GM18951 (cell line): ENCODE data around the gene ZNF48.

ENCODE experiments used
- POLR2A ChIP-seq: IDR thresholded peaks from 4 replicates; pipeline ENCODE4 v1.6.1; 2011; ENCODE audit warnings: mild to moderate bottlenecking; ENCODE audit not compliant: insufficient read length, insufficient read depth; ENCODE audit errors: extremely low read depth
- in situ Hi-C: fragments of 300-500 bp; cut with MboI; formaldehyde crosslinking; loops from one replicate; pipeline ENCODE4 v1.12.0; 2022; ENCODE audit warnings: low sequenced_read_pairs, mixed read lengths, inconsistent platforms; ENCODE audit not compliant: unreplicated experiment

ZNF48 gene

DNA sequence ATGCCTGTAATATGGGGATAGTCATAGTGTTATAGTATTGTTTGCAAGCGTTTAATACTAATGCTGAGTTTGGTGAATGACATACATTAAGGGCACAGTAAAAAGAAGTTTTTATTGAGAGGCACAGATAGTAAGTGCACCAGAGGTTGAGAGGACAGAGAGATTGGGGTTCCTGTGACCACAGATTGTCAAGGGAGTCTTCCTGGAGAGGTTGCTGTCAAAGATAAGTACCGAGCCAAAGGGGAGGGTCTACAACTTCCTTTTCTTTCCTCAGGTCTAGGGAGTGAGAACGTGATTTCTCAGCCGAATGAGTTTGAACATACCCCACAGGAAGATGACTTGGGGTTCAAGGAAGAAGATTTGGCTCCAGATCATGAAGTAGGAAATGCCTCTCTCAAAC, 1.8 kb downstream of the ZNF48 start:
- TF ChIP-seq POLR2A: no peak
- in situ Hi-C loops: no loop called here

DNA sequence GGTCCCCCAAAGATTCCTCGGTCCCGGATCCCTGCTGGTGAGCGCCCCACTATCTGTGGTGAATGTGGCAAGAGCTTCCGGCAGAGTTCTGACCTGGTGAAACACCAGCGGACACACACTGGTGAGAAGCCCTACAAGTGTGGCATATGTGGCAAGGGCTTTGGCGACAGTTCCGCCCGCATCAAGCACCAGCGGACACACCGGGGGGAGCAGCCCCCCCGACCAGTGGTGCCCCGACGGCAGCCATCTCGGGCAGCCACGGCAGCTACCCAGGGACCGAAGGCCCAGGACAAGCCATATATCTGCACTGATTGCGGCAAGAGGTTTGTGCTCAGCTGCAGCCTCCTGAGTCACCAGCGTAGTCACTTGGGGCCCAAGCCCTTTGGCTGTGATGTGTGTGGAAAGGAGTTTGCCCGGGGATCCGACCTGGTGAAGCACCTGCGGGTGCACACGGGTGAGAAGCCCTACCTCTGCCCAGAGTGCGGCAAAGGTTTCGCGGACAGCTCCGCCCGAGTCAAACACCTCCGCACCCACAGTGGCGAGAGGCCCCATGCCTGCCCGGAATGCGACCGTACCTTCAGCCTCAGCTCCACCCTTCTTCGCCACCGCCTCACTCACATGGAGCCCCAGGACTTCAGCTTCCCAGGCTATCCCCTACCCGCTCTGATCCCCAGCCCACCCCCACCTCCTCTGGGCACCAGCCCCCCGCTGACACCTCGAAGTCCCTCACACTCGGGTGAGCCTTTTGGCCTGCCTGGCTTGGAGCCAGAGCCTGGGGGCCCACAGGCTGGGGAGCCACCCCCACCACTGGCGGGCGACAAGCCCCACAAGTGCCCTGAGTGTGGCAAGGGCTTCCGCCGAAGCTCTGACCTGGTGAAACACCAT, 2.8 kb downstream of the ZNF48 start:
- in situ Hi-C loops: no loop called here
- no peak for TF ChIP-seq POLR2A

DNA sequence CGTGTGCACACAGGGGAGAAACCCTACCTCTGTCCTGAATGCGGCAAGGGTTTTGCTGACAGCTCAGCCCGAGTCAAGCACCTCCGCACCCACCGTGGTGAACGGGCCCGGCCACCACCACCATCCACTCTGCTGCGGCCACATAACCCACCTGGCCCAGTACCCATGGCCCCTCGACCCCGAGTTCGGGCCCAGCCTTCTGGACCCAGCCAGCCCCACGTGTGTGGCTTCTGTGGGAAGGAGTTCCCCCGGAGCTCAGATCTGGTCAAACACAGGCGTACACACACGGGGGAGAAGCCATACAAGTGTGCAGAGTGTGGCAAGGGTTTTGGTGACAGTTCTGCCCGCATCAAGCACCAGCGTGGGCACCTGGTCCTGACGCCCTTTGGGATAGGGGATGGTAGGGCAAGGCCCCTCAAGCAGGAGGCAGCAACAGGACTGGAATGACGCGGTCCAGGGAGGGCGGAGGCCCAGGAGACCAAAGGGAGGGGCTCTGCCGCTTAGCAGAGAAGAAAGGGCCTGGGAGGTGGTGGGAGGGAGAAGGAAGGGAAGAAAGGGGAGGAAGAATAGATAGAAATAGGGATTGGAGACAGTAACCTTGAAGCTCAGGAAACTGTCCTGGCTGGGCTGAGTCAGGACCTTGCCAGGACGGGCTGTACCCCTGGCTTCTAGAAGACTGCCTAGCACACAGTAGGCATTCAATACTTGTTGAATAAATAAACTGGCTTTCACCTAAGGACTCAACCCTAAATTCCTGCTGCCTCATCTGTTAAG, 3.6 kb downstream of the ZNF48 start:
- TF ChIP-seq POLR2A: no peak
- in situ Hi-C loops: no loop called here

DNA sequence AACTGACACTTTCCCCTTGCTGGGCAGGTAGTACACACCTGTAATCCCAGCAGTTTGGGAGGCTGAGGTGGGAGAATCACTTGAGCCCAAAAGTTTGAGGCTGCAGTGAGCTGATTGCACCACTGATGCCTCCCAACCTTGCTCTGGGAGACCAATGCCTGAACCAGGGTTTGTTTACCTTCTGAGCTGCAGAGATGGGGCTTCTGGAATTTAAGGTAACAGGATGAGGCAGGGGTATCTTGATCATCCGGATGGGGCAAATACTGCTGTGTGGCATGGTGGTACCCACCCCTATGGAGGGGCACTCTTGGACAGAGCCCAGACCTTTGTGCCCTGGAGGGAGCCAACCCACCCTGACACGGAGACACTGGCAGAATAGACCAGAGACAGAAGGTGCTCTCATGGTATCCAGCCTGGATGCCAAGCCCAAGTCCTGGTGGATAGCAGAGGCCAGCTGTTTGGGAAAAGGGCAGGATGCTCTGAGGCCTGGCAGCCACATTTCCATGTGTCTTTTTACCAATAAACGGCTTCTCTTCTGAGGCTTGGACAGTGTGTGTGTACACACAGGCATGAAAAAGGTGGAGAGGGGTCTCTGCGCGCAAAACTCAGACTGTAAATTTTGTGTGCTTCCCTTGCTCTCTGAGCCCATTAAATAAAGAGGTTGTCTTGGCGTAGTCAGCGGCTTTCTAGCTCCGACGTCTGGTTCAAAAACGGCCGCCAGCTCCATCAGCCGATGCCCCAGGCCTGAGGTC, 4.4 kb downstream of the ZNF48 start:
- no peak for TF ChIP-seq POLR2A
- in situ Hi-C loops: loop anchor here (25.0 kb wide), 2 partner anchors 187 to 937 kb away; partner anchors contain the start of genes BOLA2, SLX1B and SULT1A4

DNA sequence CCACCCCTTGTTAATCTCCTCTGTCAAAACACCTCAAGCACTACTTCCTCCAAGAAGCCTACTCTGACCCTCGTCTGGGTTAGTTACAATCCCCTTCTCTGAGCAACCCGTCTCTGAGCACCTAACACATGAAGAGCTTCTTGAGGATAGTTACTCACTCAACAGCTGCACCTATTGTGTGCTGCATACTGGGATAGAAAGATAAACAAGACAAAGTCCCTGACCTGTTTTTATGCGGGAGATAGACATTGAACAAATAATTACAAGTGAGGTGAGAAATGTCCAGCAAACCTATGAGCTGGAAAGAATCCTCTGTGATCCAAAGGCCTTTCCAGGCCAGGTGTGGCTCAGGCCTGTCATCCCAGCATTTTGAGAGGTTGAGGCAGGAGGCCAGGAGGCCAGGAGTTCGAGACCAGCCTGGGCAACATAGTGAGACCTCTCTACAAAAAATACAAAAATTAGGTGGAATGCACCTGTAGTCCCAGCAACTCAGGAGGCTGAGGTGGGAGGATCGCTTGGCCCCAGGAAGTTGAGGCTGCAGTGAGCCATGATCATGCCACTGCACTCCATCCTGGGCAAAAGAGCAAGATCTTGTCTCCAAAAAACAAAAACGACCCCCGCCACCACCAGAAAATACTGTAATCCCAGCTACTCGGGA, 6.7 kb downstream of the ZNF48 start:
- TF ChIP-seq POLR2A: no peak
- in situ Hi-C loops: loop anchor here (25.0 kb wide), 2 partner anchors 190 to 940 kb away; partner anchors contain the start of genes BOLA2, SLX1B and SULT1A4

DNA sequence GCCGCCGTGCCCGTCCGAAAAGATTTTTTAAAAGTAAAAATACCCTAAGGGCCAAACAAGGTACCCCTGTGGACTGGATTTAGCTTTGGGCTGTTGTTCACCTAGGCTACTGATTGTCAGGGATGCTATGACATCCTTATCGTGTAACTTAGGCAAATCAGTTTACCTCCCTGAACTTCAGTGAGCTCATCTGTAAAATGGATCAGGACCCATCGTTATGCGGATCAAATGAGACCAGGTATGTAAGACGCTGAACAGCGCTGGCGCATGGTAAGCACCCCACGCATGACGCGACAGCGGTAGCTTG, 11.5 kb downstream of the ZNF48 start:
- TF ChIP-seq POLR2A: no peak
- in situ Hi-C loops: loop anchor here (25.0 kb wide), 2 partner anchors 194 to 944 kb away; partner anchors contain the start of genes BOLA2, SLX1B and SULT1A4

DNA sequence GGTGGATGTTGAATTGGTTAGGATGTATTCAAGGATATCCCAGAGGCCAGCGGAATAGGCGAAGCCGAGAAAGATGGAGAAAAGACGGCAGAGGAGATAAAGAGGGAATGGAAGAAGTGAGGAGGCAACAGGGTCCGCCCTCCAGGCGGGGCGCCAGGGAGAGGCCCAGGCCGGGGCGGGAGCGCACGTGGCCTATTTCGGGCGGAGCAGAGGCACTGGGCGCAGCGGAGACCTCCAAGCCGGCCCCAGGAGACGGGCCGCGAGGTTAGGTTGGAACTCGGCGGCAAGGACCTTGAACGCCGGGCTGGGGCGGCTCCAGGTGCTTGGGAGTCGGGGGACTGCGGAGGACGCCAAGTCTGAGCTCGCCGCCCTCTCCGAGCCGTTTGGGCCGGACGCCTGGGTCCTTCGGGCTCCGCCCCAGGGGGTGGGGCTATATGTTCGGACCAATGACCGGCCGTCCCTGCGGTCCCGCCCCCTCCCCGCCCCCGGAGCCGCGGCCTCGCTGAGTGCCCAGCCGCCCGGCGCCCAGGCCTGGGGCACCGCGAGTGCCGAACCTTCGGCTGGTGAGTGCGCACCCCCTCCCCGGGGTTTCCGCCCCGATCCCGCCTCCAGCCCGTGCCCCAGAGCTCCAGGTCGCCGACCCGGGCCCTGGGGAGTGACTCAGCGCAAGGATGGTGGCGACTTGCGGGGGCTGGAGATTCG, 12.0 kb downstream of the ZNF48 start, which contains the start of gene ZNF771:
Gene ZNF771, plus strand, starts transcription at position 505 of the 702 bp plus-strand sequence. CDS start 448 bp downstream, outside the sequence.
- TF ChIP-seq POLR2A: peak; percentile 84
- in situ Hi-C loops: loop anchor here (25.0 kb wide), 2 partner anchors 195 to 945 kb away; partner anchors contain the start of genes BOLA2, SLX1B and SULT1A4

DNA sequence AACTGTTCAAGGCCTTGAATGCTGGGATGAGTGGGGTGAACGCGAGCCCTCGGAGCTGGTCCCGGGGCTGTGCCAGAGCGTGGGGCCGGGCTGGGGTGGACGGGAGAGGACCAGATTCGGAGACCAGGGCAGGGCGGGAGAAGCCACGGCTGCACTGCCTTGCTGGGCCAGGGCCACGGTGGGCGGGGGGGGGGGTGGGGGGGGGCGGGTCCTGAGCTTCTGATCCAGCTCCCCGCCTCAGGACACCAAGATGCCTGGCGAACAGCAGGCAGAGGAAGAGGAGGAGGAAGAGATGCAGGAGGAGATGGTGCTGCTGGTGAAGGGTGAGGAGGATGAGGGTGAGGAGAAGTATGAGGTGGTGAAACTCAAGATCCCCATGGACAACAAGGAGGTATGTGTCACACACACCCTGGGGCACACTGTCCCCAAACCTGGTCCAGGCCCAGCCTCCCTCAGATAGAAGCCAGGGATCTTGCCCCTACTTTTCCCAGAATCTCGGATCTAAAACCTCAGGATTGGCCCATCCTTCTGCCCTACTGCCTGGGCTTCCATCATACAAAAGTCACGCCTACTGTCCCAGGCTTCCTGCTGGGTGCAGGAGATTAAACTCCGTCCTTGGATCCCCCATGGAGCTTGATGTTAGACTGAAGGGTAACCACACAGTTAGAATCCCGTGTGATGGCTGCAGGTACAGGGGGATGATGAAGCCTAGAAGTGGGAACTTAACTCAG, 12.7 kb downstream of the ZNF48 start:
- in situ Hi-C loops: loop anchor here (25.0 kb wide), 2 partner anchors 196 to 946 kb away; partner anchors contain the start of genes BOLA2, SLX1B and SULT1A4
- TF ChIP-seq POLR2A: no peak

DNA sequence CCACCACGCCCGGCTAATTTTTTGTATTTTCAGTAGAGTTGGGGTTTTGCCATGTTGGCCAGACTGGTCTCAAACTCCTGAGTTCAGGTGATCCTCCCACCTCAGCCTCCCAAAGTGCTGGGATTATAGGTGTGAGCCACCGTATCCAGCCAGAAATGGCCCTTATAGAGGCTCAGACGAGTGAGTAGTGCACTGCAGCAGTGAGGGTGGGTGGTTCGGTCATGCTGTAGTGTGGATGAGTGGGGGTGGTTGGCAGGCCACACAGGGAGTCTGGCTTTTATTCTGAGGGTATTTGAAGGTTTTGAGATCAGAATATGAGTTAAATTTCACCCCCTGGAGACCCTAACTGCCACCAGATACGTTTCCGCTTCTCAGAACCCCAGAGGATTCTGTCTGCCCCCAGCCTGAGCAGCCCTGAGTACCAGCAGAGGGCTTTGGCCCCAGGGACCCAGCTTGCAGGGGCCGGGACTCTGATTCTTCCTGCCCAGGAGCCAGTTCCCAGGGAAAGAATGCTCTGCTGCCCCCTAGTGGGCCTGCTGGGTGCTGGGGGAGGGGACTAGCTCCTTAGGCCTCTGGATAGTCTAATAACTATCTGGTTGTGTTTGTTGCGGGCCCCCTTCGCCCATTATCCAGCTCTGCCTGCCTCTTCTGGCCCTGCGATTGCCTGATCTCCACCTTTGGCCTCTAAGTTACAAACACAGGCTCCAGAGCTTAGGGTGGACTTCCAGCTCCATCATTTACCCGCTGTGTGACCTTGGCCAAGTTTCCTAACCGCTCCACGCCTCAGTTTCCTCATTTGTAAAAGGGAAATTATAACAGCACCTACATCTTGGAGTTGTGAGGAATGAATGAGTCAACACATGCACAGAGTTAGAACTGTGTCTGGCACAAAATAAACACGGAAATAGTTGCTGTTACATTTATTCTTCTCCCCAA, 14.2 kb downstream of the ZNF48 start:
- TF ChIP-seq POLR2A: no peak
- in situ Hi-C loops: loop anchor here (25.0 kb wide), 2 partner anchors 197 to 947 kb away; partner anchors contain the start of genes BOLA2, SLX1B and SULT1A4

DNA sequence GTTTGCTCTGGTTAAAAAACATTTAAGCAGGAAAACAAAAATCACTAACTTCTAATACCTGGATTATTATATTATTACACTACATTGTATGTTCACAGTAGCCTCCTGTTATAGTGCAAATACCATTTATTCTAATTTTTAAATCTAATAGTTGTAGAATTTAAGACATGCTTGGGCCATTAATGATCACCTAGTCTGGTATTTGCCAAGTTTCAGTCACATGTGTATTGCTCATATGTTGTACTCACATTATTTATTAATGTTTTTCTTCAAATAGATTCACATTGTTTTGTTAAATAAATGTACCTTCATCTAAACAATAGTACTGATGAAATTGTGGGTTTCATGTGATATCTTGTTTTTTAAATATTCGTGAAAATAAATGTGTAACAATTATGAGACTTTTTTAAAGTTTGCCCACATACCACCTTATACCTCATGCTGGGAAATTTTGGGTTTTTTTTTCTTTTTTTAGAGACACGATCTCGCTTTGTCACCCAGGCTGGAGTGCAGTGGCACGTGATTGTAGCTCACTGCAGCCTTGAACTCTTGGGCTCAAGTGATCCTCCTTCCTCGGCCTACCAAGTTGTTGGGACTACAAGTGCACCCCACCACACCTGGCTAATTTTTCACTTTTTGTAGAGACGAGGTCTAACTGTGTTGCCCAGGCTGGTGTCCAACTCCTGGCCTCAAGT, 18.0 kb downstream of the ZNF48 start:
- in situ Hi-C loops: loop anchor here (25.0 kb wide), 2 partner anchors 201 to 951 kb away; partner anchors contain the start of genes BOLA2, SLX1B and SULT1A4
- no peak for TF ChIP-seq POLR2A
